Body of pancreas (tissue), 4 donors: ENCODE measurements around the gene WWOX.

Source experiments
- POLR2A ChIP-seq, 3 donors: fragments of 450-650 bp; IDR thresholded peaks; one replicate each; pipeline ENCODE4 v1.6.1; 2016; ENCODE audit warnings: antibody characterized with exemption in 3 of 3, mild to moderate bottlenecking in 2 of 3
- TF ChIP-seq, protein P1 (sequence below), 7 experiments: fragments of 450-650 bp in 4 of 7; fragments of 200-600 bp in 3 of 7; sonication (generic) in 3 of 7; IDR thresholded peaks; one replicate each; pipeline ENCODE4 v1.5.1; 2016 to 2019; ENCODE audit warnings: antibody characterized with exemption in 7 of 7

GRCh38 chr16:78251115-78251514 lies 151.7 kb downstream of the WWOX start:
- no peak for TF ChIP-seq POLR2A (IDR thresholded peaks at IDR 0.05)
- TF ChIP-seq, protein P1, sequence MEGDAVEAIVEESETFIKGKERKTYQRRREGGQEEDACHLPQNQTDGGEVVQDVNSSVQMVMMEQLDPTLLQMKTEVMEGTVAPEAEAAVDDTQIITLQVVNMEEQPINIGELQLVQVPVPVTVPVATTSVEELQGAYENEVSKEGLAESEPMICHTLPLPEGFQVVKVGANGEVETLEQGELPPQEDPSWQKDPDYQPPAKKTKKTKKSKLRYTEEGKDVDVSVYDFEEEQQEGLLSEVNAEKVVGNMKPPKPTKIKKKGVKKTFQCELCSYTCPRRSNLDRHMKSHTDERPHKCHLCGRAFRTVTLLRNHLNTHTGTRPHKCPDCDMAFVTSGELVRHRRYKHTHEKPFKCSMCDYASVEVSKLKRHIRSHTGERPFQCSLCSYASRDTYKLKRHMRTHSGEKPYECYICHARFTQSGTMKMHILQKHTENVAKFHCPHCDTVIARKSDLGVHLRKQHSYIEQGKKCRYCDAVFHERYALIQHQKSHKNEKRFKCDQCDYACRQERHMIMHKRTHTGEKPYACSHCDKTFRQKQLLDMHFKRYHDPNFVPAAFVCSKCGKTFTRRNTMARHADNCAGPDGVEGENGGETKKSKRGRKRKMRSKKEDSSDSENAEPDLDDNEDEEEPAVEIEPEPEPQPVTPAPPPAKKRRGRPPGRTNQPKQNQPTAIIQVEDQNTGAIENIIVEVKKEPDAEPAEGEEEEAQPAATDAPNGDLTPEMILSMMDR (IDR thresholded peaks at IDR 0.05): no peak
